Right renal pelvis (tissue), 4 donors: Measurements from ENCODE around the gene DUOX1. TPM values are rescaled to one million over a fixed set of nuclear protein-coding genes. Genes with fewer than 3 reads are reported as not detected.

Source experiments
- DNase-seq, 4 donors: peaks; one replicate each; pipeline ENCODE4 v3.0.0-alpha.2; 2013; ENCODE audit warnings: low read depth in 4 of 4, low spot score in 3 of 4, missing footprints in 1 of 4
- polyA plus RNA-seq, 4 donors: library from polyadenylated mRNA; unstranded; fragments of 120-200 nt; gene quantifications; one replicate each; pipeline ENCODE4 v1.2.1, GENCODE V29; 2013; ENCODE audit not compliant: insufficient read length in 4 of 4

The DUOX1 gene
- polyA plus RNA-seq, 4 donors: 2.2 to 2.9 (median 2.5) TPM

GRCh38 chr15:45105586-45105985 lies 24.2 kb upstream of the DUOX1 start:
- DNase-seq: no peak

GRCh38 chr15:45106002-45106790 lies 23.6 kb upstream of the DUOX1 start:
- DNase-seq: no peak

- DNase-seq: no peak
Observed at GRCh38 chr15:45107941-45108630, 21.7 kb upstream of the DUOX1 start.

- DNase-seq: no peak
Observed at GRCh38 chr15:45110256-45110820, 19.5 kb upstream of the DUOX1 start.

- no peak for DNase-seq
Observed at GRCh38 chr15:45111390-45112142, 18.2 kb upstream of the DUOX1 start.

- no peak for DNase-seq
Observed at GRCh38 chr15:45112143-45112590, 17.6 kb upstream of the DUOX1 start.

- no peak for DNase-seq
Observed at GRCh38 chr15:45112591-45113379, 17.0 kb upstream of the DUOX1 start.

- DNase-seq: no peak
Observed at GRCh38 chr15:45113380-45113990, 16.3 kb upstream of the DUOX1 start.

GRCh38 chr15:45114076-45114750 lies 15.6 kb upstream of the DUOX1 start, which contains the start of the genes DUOX2 and DUOXA2:
TSS of gene DUOX2 (minus strand) at chr15:45114172. CDS start at chr15:45113411, 761 bp downstream.
TSS of gene DUOXA2 (plus strand) at chr15:45114326. CDS start at chr15:45114606, 280 bp downstream.
- DNase-seq: no peak

GRCh38 chr15:45114751-45115085 lies 15.1 kb upstream of the DUOX1 start:
- DNase-seq: no peak

GRCh38 chr15:45115312-45115820 lies 14.4 kb upstream of the DUOX1 start:
- DNase-seq: no peak

- no peak for DNase-seq
Observed at GRCh38 chr15:45116006-45116481, 13.8 kb upstream of the DUOX1 start.

GRCh38 chr15:45116482-45117307 lies 13.1 kb upstream of the DUOX1 start:
- no peak for DNase-seq

- DNase-seq: no peak
Observed at GRCh38 chr15:45117308-45118130, 12.3 kb upstream of the DUOX1 start.

GRCh38 chr15:45118131-45118588 lies 11.6 kb upstream of the DUOX1 start:
- peak; percentile 85 to 93 (median 90) for DNase-seq

- no peak for DNase-seq
Observed at GRCh38 chr15:45118996-45119395, 10.8 kb upstream of the DUOX1 start.
